WTC11 (cell line): ENCODE results near the gene CEACAM3.

Source experiments
- CREB1 ChIP-seq: sonication (generic); formaldehyde crosslinking; IDR thresholded peaks from 2 replicates; pipeline ENCODE4 v1.8.0; 2023; ENCODE audit warnings: mild to moderate bottlenecking, missing genetic modification reagents
- ESRRA ChIP-seq: sonication (generic); formaldehyde crosslinking; IDR thresholded peaks from 2 replicates; pipeline ENCODE4 v1.8.1; 2022; ENCODE audit warnings: mild to moderate bottlenecking, missing genetic modification reagents, borderline replicate concordance
- ZNF671 ChIP-seq: fragments of 250-450 bp; sonication (Bioruptor Pico); IDR thresholded peaks from 2 replicates; pipeline ENCODE4 v1.8.0; 2021; ENCODE audit warnings: mild to moderate bottlenecking
- TF ChIP-seq, protein P1 (sequence below): fragments of 200-600 bp; IDR thresholded peaks from 2 replicates; pipeline ENCODE4 v1.8.0; 2022; ENCODE audit warnings: antibody characterized with exemption
- TF ChIP-seq, protein P2 (sequence below): sonication (generic); formaldehyde crosslinking; IDR thresholded peaks from 2 replicates; pipeline ENCODE4 v1.8.0; 2023; ENCODE audit warnings: missing genetic modification reagents, mild to moderate bottlenecking, borderline replicate concordance
- TF ChIP-seq, protein P3 (sequence below): fragments of 250-450 bp; sonication (Bioruptor Pico); conservative IDR thresholded peaks from 2 replicates; pipeline ENCODE4 v1.9.0; 2021; ENCODE audit warnings: mild to moderate bottlenecking
- TF ChIP-seq, protein P4 (sequence below): sonication (generic); formaldehyde crosslinking; IDR thresholded peaks from 2 replicates; pipeline ENCODE4 v1.8.0; 2022; ENCODE audit warnings: mild to moderate bottlenecking, missing genetic modification reagents
- TF ChIP-seq, protein P5 (sequence below): sonication (generic); formaldehyde crosslinking; IDR thresholded peaks from 2 replicates; pipeline ENCODE4 v1.8.0; 2022; ENCODE audit warnings: mild to moderate bottlenecking, missing genetic modification reagents
- TF ChIP-seq, protein P6 (sequence below): sonication (generic); formaldehyde crosslinking; IDR thresholded peaks from 2 replicates; pipeline ENCODE4 v1.8.1; 2023; ENCODE audit warnings: mild to moderate bottlenecking, missing genetic modification reagents, moderate library complexity
- TF ChIP-seq, protein P7 (sequence below): sonication (generic); formaldehyde crosslinking; IDR thresholded peaks from 2 replicates; pipeline ENCODE4 v1.8.0; 2023; ENCODE audit warnings: mild to moderate bottlenecking, missing genetic modification reagents

DNA sequence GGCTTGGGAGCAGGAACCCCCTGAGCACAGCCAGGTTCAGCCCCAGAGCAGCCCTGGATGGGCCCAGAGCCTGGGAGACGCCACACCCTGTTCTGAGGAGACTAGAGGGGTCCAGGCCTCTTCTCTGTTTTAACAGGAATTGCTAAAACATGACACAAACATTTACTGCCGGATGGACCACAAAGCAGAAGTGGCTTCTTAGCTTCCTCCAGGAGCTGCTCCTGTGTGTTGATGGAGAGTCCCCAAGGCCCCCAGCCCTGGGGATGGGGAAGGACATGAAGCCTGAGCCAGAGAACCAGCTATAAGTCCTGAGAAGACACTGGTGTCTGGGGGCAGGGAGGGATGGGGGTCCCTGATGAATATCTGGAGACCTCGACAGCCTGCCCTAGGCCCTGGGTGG is 14.6 kb downstream of the CEACAM3 start:
- TF ChIP-seq, protein P1, sequence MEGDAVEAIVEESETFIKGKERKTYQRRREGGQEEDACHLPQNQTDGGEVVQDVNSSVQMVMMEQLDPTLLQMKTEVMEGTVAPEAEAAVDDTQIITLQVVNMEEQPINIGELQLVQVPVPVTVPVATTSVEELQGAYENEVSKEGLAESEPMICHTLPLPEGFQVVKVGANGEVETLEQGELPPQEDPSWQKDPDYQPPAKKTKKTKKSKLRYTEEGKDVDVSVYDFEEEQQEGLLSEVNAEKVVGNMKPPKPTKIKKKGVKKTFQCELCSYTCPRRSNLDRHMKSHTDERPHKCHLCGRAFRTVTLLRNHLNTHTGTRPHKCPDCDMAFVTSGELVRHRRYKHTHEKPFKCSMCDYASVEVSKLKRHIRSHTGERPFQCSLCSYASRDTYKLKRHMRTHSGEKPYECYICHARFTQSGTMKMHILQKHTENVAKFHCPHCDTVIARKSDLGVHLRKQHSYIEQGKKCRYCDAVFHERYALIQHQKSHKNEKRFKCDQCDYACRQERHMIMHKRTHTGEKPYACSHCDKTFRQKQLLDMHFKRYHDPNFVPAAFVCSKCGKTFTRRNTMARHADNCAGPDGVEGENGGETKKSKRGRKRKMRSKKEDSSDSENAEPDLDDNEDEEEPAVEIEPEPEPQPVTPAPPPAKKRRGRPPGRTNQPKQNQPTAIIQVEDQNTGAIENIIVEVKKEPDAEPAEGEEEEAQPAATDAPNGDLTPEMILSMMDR: no peak
- TF ChIP-seq, protein P2, sequence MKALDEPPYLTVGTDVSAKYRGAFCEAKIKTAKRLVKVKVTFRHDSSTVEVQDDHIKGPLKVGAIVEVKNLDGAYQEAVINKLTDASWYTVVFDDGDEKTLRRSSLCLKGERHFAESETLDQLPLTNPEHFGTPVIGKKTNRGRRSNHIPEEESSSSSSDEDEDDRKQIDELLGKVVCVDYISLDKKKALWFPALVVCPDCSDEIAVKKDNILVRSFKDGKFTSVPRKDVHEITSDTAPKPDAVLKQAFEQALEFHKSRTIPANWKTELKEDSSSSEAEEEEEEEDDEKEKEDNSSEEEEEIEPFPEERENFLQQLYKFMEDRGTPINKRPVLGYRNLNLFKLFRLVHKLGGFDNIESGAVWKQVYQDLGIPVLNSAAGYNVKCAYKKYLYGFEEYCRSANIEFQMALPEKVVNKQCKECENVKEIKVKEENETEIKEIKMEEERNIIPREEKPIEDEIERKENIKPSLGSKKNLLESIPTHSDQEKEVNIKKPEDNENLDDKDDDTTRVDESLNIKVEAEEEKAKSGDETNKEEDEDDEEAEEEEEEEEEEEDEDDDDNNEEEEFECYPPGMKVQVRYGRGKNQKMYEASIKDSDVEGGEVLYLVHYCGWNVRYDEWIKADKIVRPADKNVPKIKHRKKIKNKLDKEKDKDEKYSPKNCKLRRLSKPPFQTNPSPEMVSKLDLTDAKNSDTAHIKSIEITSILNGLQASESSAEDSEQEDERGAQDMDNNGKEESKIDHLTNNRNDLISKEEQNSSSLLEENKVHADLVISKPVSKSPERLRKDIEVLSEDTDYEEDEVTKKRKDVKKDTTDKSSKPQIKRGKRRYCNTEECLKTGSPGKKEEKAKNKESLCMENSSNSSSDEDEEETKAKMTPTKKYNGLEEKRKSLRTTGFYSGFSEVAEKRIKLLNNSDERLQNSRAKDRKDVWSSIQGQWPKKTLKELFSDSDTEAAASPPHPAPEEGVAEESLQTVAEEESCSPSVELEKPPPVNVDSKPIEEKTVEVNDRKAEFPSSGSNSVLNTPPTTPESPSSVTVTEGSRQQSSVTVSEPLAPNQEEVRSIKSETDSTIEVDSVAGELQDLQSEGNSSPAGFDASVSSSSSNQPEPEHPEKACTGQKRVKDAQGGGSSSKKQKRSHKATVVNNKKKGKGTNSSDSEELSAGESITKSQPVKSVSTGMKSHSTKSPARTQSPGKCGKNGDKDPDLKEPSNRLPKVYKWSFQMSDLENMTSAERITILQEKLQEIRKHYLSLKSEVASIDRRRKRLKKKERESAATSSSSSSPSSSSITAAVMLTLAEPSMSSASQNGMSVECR (CRISPR knock-in tag): no peak
- TF ChIP-seq, protein P3, sequence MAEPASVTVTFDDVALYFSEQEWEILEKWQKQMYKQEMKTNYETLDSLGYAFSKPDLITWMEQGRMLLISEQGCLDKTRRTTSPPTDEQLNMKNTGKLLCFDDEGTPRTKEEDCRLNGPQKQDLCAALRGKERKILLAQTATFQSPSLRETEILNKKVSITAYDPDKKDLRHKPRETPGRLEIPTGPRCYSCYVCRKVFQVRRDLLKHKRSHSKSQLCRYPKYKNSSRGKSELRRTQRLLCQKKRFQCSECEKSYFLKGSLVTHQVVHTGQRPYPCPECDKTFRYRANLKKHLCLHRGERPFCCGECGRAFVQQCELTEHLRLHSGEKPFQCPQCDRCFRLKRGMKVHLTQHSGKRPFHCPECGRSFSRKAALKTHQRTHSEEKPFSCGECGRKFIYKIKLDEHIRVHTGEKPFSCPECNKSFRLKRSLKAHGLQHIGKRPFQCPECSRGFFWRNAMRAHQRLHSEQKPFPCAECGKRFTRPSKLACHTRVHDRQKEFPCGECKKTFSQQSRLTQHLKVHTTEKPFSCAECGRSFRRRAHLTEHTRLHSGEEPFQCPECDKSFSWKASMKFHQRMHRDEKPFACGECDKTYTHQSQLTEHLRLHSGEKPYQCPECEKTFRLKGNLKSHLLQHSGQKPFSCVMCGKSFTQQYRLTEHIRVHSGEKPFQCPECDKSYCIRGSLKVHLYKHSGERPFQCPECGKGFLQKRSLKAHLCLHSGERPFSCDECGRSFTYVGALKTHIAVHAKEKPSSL (CRISPR knock-in tag): no peak
- TF ChIP-seq, protein P4, sequence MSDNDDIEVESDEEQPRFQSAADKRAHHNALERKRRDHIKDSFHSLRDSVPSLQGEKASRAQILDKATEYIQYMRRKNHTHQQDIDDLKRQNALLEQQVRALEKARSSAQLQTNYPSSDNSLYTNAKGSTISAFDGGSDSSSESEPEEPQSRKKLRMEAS (CRISPR knock-in tag): no peak
- TF ChIP-seq, protein P5, sequence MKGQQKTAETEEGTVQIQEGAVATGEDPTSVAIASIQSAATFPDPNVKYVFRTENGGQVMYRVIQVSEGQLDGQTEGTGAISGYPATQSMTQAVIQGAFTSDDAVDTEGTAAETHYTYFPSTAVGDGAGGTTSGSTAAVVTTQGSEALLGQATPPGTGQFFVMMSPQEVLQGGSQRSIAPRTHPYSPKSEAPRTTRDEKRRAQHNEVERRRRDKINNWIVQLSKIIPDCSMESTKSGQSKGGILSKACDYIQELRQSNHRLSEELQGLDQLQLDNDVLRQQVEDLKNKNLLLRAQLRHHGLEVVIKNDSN (CRISPR knock-in tag): no peak
- TF ChIP-seq ESRRA (CRISPR knock-in tag): no peak
- no peak for TF ChIP-seq CREB1 (CRISPR knock-in tag)
- TF ChIP-seq, protein P6, sequence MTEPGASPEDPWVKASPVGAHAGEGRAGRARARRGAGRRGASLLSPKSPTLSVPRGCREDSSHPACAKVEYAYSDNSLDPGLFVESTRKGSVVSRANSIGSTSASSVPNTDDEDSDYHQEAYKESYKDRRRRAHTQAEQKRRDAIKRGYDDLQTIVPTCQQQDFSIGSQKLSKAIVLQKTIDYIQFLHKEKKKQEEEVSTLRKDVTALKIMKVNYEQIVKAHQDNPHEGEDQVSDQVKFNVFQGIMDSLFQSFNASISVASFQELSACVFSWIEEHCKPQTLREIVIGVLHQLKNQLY (CRISPR knock-in tag): no peak
- no peak for TF ChIP-seq ZNF671 (CRISPR knock-in tag)
- TF ChIP-seq, protein P7, sequence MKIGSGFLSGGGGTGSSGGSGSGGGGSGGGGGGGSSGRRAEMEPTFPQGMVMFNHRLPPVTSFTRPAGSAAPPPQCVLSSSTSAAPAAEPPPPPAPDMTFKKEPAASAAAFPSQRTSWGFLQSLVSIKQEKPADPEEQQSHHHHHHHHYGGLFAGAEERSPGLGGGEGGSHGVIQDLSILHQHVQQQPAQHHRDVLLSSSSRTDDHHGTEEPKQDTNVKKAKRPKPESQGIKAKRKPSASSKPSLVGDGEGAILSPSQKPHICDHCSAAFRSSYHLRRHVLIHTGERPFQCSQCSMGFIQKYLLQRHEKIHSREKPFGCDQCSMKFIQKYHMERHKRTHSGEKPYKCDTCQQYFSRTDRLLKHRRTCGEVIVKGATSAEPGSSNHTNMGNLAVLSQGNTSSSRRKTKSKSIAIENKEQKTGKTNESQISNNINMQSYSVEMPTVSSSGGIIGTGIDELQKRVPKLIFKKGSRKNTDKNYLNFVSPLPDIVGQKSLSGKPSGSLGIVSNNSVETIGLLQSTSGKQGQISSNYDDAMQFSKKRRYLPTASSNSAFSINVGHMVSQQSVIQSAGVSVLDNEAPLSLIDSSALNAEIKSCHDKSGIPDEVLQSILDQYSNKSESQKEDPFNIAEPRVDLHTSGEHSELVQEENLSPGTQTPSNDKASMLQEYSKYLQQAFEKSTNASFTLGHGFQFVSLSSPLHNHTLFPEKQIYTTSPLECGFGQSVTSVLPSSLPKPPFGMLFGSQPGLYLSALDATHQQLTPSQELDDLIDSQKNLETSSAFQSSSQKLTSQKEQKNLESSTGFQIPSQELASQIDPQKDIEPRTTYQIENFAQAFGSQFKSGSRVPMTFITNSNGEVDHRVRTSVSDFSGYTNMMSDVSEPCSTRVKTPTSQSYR (CRISPR knock-in tag): no peak
